Peyer's patch (tissue), 4 donors: Measurements from ENCODE around the gene FGF12. TPM values are rescaled to one million over a fixed set of nuclear protein-coding genes. Genes with fewer than 3 reads are reported as not detected.

ENCODE experiments used
- DNase-seq, 3 donors: peaks; one replicate each; pipeline ENCODE4 v3.0.0-alpha.2; 2017 to 2019
- H3K27ac ChIP-seq, 4 donors: fragments of 200-600 bp; sonication (generic); one replicate each; pipeline ENCODE4 v1.5.1; 2016 to 2019
- H3K27me3 ChIP-seq, 2 donors: fragments of 200-600 bp; sonication (generic); one replicate each; pipeline ENCODE4 v1.5.1; 2019
- H3K36me3 ChIP-seq, 3 donors: fragments of 200-600 bp; sonication (generic); one replicate each; pipeline ENCODE4 v1.5.1; 2016 to 2019
- H3K4me1 ChIP-seq, 4 donors: fragments of 200-600 bp; sonication (generic); one replicate each; pipeline ENCODE4 v1.5.1; 2016 to 2019
- H3K4me3 ChIP-seq, 4 donors: fragments of 200-600 bp; sonication (generic); 1 replicate in 3 of 4; 2 replicates in 1 of 4; pipeline ENCODE4 v1.5.1; 2016 to 2019; ENCODE audit warnings: mild to moderate bottlenecking in 1 of 4
- H3K9me3 ChIP-seq, 4 donors: fragments of 200-600 bp; sonication (generic); one replicate each; pipeline ENCODE4 v1.5.1; 2016 to 2019; ENCODE audit warnings: mild to moderate bottlenecking in 1 of 4
- POLR2A ChIP-seq, 2 donors: fragments of 450-650 bp; IDR thresholded peaks; one replicate each; pipeline ENCODE4 v1.5.1; 2017; ENCODE audit warnings: antibody characterized with exemption in 2 of 2, mild to moderate bottlenecking in 2 of 2, moderate library complexity in 2 of 2
- total RNA-seq, 4 donors: library from RNA; depleted of rRNA; stranded (reverse); fragments of >200 nt; gene quantifications; one replicate each; pipeline ENCODE4 v1.1.0, GENCODE V29; 2016
- TF ChIP-seq, protein P1 (sequence below), 6 experiments: fragments of 450-650 bp in 4 of 6; fragments of 200-600 bp in 2 of 6; sonication (generic) in 1 of 6; IDR thresholded peaks; one replicate each; pipeline ENCODE4 v1.5.1; 2017 to 2019; ENCODE audit warnings: antibody characterized with exemption in 6 of 6, mild to moderate bottlenecking in 3 of 6, moderate library complexity in 1 of 6

Gene FGF12
- total RNA-seq, 4 donors from 2014 or later = 0.47 TPM; not detected in 3

DNA sequence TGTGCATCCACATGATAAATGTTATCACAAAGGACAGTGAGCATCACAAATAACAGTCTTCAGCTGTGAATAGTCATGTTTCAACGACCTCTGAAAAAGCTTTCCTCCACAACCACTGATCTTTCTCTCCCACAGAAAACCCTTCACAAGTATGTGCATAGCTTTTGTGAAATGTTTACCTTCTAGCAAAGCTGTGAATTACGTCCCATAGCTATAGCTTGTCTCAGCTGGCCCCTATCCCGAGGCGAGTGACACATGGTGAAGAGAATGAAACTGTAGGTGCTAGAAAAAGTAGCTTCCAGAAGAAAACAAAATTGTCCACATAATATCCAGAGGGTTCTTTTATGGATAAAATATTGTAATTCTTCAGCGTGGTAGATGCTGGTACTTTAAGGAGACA lies 182.0 kb downstream of the FGF12 start:
- no peaks in the 10 kb centered on the region for H3K9me3 ChIP-seq
- no peak for DNase-seq
- TF ChIP-seq POLR2A (IDR thresholded peaks at IDR 0.05) = no peak
- TF ChIP-seq, protein P1, sequence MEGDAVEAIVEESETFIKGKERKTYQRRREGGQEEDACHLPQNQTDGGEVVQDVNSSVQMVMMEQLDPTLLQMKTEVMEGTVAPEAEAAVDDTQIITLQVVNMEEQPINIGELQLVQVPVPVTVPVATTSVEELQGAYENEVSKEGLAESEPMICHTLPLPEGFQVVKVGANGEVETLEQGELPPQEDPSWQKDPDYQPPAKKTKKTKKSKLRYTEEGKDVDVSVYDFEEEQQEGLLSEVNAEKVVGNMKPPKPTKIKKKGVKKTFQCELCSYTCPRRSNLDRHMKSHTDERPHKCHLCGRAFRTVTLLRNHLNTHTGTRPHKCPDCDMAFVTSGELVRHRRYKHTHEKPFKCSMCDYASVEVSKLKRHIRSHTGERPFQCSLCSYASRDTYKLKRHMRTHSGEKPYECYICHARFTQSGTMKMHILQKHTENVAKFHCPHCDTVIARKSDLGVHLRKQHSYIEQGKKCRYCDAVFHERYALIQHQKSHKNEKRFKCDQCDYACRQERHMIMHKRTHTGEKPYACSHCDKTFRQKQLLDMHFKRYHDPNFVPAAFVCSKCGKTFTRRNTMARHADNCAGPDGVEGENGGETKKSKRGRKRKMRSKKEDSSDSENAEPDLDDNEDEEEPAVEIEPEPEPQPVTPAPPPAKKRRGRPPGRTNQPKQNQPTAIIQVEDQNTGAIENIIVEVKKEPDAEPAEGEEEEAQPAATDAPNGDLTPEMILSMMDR (IDR thresholded peaks at IDR 0.05) = no peak
- no peaks in the 10 kb centered on the region for H3K4me1 ChIP-seq
- H3K4me3 ChIP-seq = no peak overlapping the region
- H3K36me3 ChIP-seq = no peaks in the 10 kb centered on the region
- no peaks in the 10 kb centered on the region for H3K27me3 ChIP-seq
- H3K27ac ChIP-seq = no peak overlapping the region

DNA sequence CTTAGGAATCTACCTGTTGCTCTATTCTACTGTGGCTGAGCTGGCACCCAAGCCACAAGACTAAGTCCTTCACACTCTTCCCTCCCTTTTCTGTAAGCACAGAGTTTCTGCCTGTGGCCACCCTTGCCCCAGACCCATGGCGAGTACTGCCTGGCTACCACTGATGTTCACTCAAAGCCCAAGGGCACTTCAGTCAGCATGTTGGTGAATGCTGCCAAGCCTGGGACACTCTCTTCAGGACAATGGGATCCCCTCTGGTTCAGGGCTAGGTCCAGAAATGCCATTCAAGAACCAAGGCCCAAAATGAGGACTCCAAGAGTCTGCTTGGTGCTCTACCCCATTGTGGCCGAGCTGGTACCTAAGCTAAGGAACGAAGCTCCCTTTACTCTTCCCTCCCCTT lies 184.2 kb downstream of the FGF12 start:
- H3K27ac ChIP-seq = no peak overlapping the region
- TF ChIP-seq, protein P1 (IDR thresholded peaks at IDR 0.05) = no peak
- no peak for TF ChIP-seq POLR2A (IDR thresholded peaks at IDR 0.05)
- H3K36me3 ChIP-seq = no peaks in the 10 kb centered on the region
- H3K4me3 ChIP-seq = no peak overlapping the region
- no peak for DNase-seq
- H3K4me1 ChIP-seq = no peaks in the 10 kb centered on the region
- no peaks in the 10 kb centered on the region for H3K9me3 ChIP-seq
- H3K27me3 ChIP-seq = no peaks in the 10 kb centered on the region

DNA sequence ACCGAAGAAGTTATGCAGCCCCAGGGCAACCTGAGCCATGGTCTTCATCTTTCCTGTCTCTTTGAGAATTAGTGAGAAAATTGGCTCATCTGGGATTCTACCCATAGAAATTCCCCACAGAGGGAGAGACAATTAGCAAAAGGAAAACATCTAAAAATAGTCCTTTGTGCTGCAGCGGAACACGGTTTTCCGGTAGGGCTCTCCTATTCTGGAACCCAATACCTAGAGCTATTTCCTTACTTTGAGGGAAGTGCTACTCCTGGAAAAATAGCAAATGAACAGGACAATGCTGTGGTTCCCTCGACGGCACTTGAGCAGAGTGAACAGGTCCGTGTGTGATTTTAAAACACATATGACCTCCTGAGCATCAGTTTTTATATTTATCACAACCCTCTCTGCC lies 210.5 kb downstream of the FGF12 start:
- H3K4me3 ChIP-seq = no peak overlapping the region
- TF ChIP-seq POLR2A (IDR thresholded peaks at IDR 0.05) = no peak
- TF ChIP-seq, protein P1 (IDR thresholded peaks at IDR 0.05) = no peak
- no peak overlapping the region for H3K27ac ChIP-seq
- H3K9me3 ChIP-seq = no peaks in the 10 kb centered on the region
- H3K27me3 ChIP-seq = peaks cover 0 to 7% of the 10 kb centered on the region in 2 donors
- peaks cover 0 to 13% (median 0%) of the 10 kb centered on the region in 4 donors for H3K4me1 ChIP-seq
- no peak for DNase-seq
- H3K36me3 ChIP-seq = no peaks in the 10 kb centered on the region

DNA sequence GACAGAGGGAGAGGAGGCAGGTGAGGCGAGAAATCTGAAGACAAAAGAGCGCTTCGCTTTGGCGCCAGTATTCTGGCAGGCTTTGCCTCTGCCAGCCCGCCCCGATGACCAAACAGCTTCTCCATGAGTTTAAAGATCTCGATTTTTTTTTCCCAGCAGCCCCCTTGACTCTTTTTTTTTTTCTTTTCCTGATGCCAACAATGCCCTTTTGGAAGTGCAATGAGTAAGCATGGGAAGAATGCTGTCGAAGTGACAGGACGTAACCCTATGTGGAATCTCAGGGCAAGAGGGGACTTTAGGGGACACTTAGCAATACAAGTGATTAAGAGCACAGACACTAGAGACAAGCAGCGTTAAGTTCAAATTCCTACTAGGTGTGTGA lies 211.7 kb downstream of the FGF12 start:
- Histone ChIP-seq H3K27me3 (peaks cover 0 to 7% of the 10 kb centered on the region in 2 donors), H3K4me1 (peaks cover 0 to 13% (median 0%) of the 10 kb centered on the region in 4 donors), H3K27ac (no peak overlapping the region), H3K4me3 (peak overlapping the region in 1 of 4 donors; percentile 50), H3K36me3 (no peaks in the 10 kb centered on the region), H3K9me3 (no peaks in the 10 kb centered on the region)
- TF ChIP-seq POLR2A (IDR thresholded peaks at IDR 0.05) = no peak
- TF ChIP-seq, protein P1 (IDR thresholded peaks at IDR 0.05) = no peak
- no peak for DNase-seq

DNA sequence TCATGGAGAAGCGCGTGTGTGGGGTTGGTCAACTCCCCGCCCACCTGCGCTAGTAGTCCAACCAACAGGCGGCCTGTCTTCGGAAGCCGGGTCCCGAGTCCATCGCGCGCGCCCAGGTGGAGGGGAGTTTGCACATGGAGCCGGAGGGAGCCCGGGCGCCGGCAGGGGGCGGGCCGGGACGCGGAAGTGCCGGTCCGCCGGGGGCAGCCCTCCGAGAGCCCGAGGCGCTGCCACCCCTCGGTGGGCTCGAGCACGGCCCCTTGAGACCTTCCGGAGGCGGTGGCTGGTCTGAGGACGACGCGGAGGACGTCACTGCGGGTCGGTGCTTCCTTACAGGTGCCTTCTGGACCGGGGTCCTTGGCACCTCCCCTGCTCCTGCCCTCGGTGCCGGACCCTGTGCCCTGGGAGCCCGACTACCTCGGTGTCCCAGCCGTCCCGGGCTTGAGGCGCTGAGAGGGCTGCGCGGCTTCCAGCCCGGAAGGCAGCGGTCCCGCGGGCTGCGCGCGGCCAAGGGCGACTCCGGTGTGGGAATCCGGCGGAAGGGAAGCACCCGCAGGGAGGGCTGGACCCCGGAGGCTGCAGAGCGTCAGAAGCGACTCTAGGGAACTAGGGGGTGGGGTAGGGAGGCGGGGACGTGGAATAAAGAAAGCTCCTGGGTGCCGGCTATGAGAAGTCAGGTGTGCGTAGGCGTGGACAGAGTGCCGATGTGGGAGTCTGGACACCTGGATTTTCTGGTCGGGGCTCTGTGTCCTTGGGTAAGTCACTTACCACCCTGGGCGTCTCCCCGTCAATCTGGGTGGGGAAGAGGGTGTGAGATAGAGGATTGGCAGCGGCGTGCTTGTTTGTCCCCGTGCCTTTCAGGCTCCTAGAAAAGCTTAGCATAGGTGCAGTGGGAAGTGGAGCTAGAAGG lies 212.3 kb downstream of the FGF12 start:
- TF ChIP-seq, protein P1 (IDR thresholded peaks at IDR 0.05) = peak in 1 of 6 experiments; percentile 6
- no peak for TF ChIP-seq POLR2A (IDR thresholded peaks at IDR 0.05)
- peaks cover 0 to 7% of the 10 kb centered on the region in 2 donors for H3K27me3 ChIP-seq
- peak in 1 of 3 donors; percentile 52 for DNase-seq
- no peaks in the 10 kb centered on the region for H3K36me3 ChIP-seq
- H3K4me3 ChIP-seq = peak overlapping the region; percentile 19 to 50 (median 38)
- no peaks in the 10 kb centered on the region for H3K9me3 ChIP-seq
- H3K4me1 ChIP-seq = peaks cover 0 to 13% (median 0%) of the 10 kb centered on the region in 4 donors
- no peak overlapping the region for H3K27ac ChIP-seq
